ENCODE results near the gene LZTR1. TPM values are rescaled to one million over a fixed set of nuclear protein-coding genes. Genes with fewer than 3 reads are reported as not detected.
"Not testable (repeated sequence)": the region's sequence is repeated elsewhere in the genome, so short reads cannot be mapped to it uniquely, and the experiment has no call there.

The LZTR1 gene
- polyA plus RNA-seq, result 10 to 100 TPM; 22.7 to 38.0 (median 28.7) TPM
- long read RNA-seq, donor 1, result 0 reads
- long read RNA-seq, donor 2, full-length matches to known transcripts, result 1 of 1 reads
- long read RNA-seq, donor 2, partial matches to known transcripts, result 0 of 1 reads
- long read RNA-seq, donor 2, other reads (novel, unspliced or antisense), result 0 of 1 reads
- long read RNA-seq, donor 3, full-length matches to known transcripts, result 3 of 10 reads
- long read RNA-seq, donor 3, partial matches to known transcripts, result 7 of 10 reads
- long read RNA-seq, donor 3, other reads (novel, unspliced or antisense), result 0 of 10 reads
- long read RNA-seq, donor 4, result 0 reads
- long read RNA-seq, donor 5, result 0 reads
- long read RNA-seq, donor 6, full-length matches to known transcripts, result 1 of 15 reads
- long read RNA-seq, donor 6, partial matches to known transcripts, result 14 of 15 reads
- long read RNA-seq, donor 6, other reads (novel, unspliced or antisense), result 0 of 15 reads
- long read RNA-seq, donor 7, full-length matches to known transcripts, result 2 of 37 reads
- long read RNA-seq, donor 7, partial matches to known transcripts, result 35 of 37 reads
- long read RNA-seq, donor 7, other reads (novel, unspliced or antisense), result 0 of 37 reads
- long read RNA-seq, donor 8, result 0 reads
- long read RNA-seq, donor 9, full-length matches to known transcripts, result 2 of 2 reads
- long read RNA-seq, donor 9, partial matches to known transcripts, result 0 of 2 reads
- long read RNA-seq, donor 9, other reads (novel, unspliced or antisense), result 0 of 2 reads
- long read RNA-seq, donor 10, full-length matches to known transcripts, result 2 of 2 reads
- long read RNA-seq, donor 10, partial matches to known transcripts, result 0 of 2 reads
- long read RNA-seq, donor 10, other reads (novel, unspliced or antisense), result 0 of 2 reads

DNA sequence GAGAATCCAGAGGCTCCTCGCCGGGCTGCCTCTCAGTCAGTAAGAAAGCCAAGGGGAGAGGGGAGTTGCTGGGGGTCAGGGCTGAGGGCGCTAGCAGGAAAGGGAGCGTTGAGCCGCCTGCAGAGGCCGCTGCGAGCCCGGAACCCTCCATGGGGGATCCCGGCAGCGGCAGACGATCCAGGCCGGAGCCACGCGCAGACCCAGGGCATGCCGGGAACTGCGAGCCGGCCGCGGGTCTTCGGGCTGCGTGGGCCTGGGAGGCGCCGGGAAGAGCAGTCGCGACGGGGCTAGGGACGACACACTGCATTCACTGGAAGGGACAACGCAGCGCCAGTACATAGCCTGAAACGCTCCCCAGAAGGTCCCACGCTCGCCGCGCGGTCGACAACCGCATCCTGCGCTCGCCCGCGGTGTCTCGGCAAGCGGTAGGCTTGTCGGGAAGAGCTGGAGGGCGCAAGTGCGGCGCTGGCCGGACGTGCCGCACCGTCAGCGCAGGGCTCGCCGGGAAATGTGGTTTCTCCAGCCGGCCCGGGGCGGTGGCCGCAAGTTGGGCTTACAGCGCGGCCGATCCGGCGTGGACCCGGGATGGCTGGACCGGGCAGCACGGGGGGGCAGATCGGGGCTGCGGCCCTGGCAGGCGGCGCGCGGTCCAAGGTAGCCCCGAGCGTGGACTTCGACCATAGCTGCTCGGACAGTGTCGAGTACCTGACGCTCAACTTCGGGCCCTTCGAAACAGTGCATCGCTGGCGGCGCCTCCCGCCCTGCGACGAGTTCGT is at the start of gene LZTR1:
LZTR1 (plus strand) TSS at position 511 of the 776 bp plus-strand sequence; CDS start at position 586, 75 bp downstream.
- DNase-seq (peak; percentile 84 to 94), FAIRE-seq (no peak)
- H3K27ac ChIP-seq (ENCODE audit: low read depth in 1 of 3, low read length in 2 of 3), result peak within 1 kb of the TSS; percentile 85 to 95 (median 93)
- peaks cover 0 to 24% (median 0%) of the 10 kb centered on the region in 3 donors for H3K36me3 ChIP-seq (ENCODE audit: control insufficient read depth in 3 of 3, insufficient read depth in 2 of 3, low read depth in 1 of 3, low read length in 3 of 3)
- 0 to 1% (median 0%) methylated on average over 76 to 87 of the region's 87 CpGs for WGBS, 3 donors
- peaks cover 0 to 3% (median 0%) of the 10 kb centered on the region in 3 donors for H3K27me3 ChIP-seq (ENCODE audit: control insufficient read depth in 3 of 3, insufficient read depth in 3 of 3, low read length in 3 of 3)
- H3K9me3 ChIP-seq (ENCODE audit: control insufficient read depth in 2 of 2, insufficient read depth in 1 of 2, low read depth in 1 of 2, low read length in 1 of 2), result peaks cover 0 to 9% of the 10 kb centered on the region in 2 donors
- H3K4me1 ChIP-seq (ENCODE audit: control insufficient read depth in 3 of 3, insufficient read depth in 2 of 3, low read depth in 1 of 3, low read length in 2 of 3), result peaks cover 0 to 31% (median 0%) of the 10 kb centered on the region in 3 donors
- H3K4me3 ChIP-seq (ENCODE audit: low read depth in 1 of 3, low read length in 3 of 3), result peak within 1 kb of the TSS; percentile 60 to 98 (median 75)

DNA sequence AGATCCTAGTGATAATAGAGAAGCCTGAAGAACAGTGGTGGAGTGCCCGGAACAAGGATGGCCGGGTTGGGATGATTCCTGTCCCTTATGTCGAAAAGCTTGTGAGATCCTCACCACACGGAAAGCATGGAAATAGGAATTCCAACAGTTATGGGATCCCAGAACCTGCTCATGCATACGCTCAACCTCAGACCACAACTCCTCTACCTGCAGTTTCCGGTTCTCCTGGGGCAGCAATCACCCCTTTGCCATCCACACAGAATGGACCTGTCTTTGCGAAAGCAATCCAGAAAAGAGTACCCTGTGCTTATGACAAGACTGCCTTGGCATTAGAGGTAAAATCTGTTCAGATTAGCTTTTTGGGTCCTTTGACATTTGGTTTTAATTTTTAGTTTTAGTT is 48.2 kb upstream of the LZTR1 start:
- DNase-seq (no peak), FAIRE-seq (no peak)

DNA sequence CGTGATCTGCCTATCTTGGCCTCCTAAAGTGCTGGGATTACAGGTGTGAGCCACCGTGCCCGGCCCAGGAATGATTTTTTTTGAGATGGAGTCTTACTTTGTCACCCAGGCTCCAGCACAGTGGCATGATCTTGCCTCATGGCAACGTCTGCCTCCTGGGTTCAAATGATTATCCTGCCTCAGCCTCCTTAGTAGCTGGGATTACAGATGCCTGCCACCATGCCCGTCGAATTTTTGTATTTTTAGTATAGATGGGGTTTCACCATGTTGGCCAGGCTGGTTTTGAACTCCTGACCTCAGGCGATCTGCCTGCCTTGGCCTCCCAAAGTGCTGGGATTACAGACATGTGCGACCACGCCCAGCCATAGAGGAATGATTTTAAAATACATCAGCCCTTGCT is 47.0 kb upstream of the LZTR1 start:
- WGBS, 3 donors, result 82 to 87% (median 84%) methylated on average over 9 of the region's 9 CpGs
- FAIRE-seq; H3K4me3 ChIP-seq (ENCODE audit: low read depth in 1 of 3, low read length in 3 of 3); DNase-seq; H3K27ac ChIP-seq (ENCODE audit: low read depth in 1 of 3, low read length in 2 of 3); H3K9me3 ChIP-seq (ENCODE audit: control insufficient read depth in 2 of 2, insufficient read depth in 1 of 2, low read depth in 1 of 2, low read length in 1 of 2); H3K27me3 ChIP-seq (ENCODE audit: control insufficient read depth in 3 of 3, insufficient read depth in 3 of 3, low read length in 3 of 3): not testable (repeated sequence)
- Histone ChIP-seq H3K4me1 (ENCODE audit: control insufficient read depth in 3 of 3, insufficient read depth in 2 of 3, low read depth in 1 of 3, low read length in 2 of 3) (peaks cover 5 to 23% (median 8%) of the 10 kb centered on the region in 3 donors), H3K36me3 (ENCODE audit: control insufficient read depth in 3 of 3, insufficient read depth in 2 of 3, low read depth in 1 of 3, low read length in 3 of 3) (peaks cover 0 to 50% (median 10%) of the 10 kb centered on the region in 3 donors)

More for the DNA sequence above, 48.2 kb upstream of the LZTR1 start:
- Histone ChIP-seq H3K4me3 (ENCODE audit: low read depth in 1 of 3, low read length in 3 of 3) (no peak overlapping the region), H3K36me3 (ENCODE audit: control insufficient read depth in 3 of 3, insufficient read depth in 2 of 3, low read depth in 1 of 3, low read length in 3 of 3) (peaks cover 0 to 45% (median 10%) of the 10 kb centered on the region in 3 donors), H3K9me3 (ENCODE audit: control insufficient read depth in 2 of 2, insufficient read depth in 1 of 2, low read depth in 1 of 2, low read length in 1 of 2) (no peaks in the 10 kb centered on the region), H3K27me3 (ENCODE audit: control insufficient read depth in 3 of 3, insufficient read depth in 3 of 3, low read length in 3 of 3) (no peaks in the 10 kb centered on the region), H3K27ac (ENCODE audit: low read depth in 1 of 3, low read length in 2 of 3) (no peak overlapping the region), H3K4me1 (ENCODE audit: control insufficient read depth in 3 of 3, insufficient read depth in 2 of 3, low read depth in 1 of 3, low read length in 2 of 3) (peaks cover 4 to 16% (median 8%) of the 10 kb centered on the region in 3 donors)
- 90 to 96% (median 93%) methylated on average over 7 of the region's 7 CpGs for WGBS, 3 donors

DNA sequence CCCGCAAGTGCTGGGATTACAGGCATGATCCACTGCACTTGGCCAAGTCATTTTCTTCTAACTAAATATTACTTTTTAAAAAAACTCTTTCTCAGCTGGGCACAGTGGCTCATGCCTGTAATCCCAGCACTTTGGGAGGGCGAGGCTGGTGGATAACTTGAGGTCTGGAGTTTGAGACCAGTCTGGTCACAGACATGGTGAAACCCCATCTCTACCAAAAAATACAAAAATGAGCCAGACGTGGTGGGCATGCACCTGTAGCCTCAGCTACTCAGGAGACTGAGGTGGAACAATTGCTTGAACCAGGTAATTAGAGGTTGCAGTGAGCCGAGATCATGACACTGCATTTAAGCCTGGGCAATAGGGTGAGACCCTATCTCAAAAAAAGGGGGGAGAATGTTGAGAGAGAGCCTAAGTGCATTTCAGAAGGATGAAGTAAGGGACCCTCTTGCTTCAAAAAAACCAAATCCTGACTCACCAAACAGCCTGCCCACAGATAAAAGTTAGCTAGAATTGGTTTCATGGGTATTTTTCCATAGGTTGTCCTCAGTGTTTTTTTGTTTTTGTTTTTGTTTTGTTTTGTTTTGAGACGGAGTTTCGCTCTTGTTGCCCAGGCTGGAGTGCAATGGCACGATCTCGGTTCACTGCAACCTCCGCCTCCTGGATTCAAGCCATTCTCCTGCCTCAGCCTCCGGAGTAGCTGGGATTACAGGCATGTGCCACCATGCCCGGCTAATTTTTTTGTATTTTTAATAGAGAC is 46.1 kb upstream of the LZTR1 start:
- H3K27me3 ChIP-seq (ENCODE audit: control insufficient read depth in 3 of 3, insufficient read depth in 3 of 3, low read length in 3 of 3); H3K9me3 ChIP-seq (ENCODE audit: control insufficient read depth in 2 of 2, insufficient read depth in 1 of 2, low read depth in 1 of 2, low read length in 1 of 2); DNase-seq; FAIRE-seq; H3K4me3 ChIP-seq (ENCODE audit: low read depth in 1 of 3, low read length in 3 of 3); H3K27ac ChIP-seq (ENCODE audit: low read depth in 1 of 3, low read length in 2 of 3): not testable (repeated sequence)
- H3K36me3 ChIP-seq (ENCODE audit: control insufficient read depth in 3 of 3, insufficient read depth in 2 of 3, low read depth in 1 of 3, low read length in 3 of 3), result peaks cover 0 to 50% (median 10%) of the 10 kb centered on the region in 3 donors
- WGBS, 3 donors, result 70 to 84% (median 77%) methylated on average over 11 of the region's 11 CpGs
- H3K4me1 ChIP-seq (ENCODE audit: control insufficient read depth in 3 of 3, insufficient read depth in 2 of 3, low read depth in 1 of 3, low read length in 2 of 3), result peaks cover 8 to 32% (median 11%) of the 10 kb centered on the region in 3 donors

DNA sequence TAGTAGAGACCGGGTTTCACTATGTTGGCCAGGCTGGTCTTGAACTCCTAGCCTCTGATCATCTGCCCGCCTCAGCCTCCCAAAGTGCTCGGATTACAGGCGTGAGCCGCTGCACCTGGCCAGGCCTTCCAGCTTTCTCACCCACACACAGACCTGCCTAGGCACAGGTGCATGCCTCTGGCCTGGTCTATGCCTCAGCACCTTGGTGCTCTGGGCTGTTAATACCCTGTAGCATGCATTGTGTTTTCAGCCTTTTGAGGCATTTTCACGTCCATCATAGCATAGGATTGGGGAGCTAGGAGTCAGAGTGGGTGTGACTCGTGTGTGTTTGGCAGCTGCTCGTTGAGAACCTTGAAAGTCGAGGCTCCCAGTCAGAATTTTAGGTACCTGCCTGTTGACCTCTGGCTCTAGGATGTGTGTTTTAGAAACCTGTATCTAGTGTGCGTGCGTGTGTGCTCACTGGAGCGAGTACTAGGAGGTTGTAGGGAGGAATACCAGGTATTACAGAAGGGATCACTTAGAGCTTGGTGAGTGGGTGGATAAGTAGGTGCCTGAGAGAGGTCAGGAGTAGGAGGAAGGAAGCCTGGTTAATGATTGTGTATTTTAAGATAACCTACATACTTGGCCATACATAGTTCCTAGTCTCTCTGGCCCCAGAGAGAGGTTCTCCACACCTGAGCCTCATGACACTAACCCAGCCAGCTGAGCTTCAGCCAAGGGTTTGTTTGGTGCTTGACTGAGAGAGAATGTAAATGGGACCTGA is 44.9 kb upstream of the LZTR1 start:
- FAIRE-seq (no peak), DNase-seq (peak; percentile 76 to 79)
- no peaks in the 10 kb centered on the region for H3K27me3 ChIP-seq (ENCODE audit: control insufficient read depth in 3 of 3, insufficient read depth in 3 of 3, low read length in 3 of 3)
- peaks cover 11 to 39% (median 11%) of the 10 kb centered on the region in 3 donors for H3K4me1 ChIP-seq (ENCODE audit: control insufficient read depth in 3 of 3, insufficient read depth in 2 of 3, low read depth in 1 of 3, low read length in 2 of 3)
- H3K9me3 ChIP-seq (ENCODE audit: control insufficient read depth in 2 of 2, insufficient read depth in 1 of 2, low read depth in 1 of 2, low read length in 1 of 2), result no peaks in the 10 kb centered on the region
- peaks cover 0 to 52% (median 10%) of the 10 kb centered on the region in 3 donors for H3K36me3 ChIP-seq (ENCODE audit: control insufficient read depth in 3 of 3, insufficient read depth in 2 of 3, low read depth in 1 of 3, low read length in 3 of 3)
- H3K27ac ChIP-seq (ENCODE audit: low read depth in 1 of 3, low read length in 2 of 3), result peak overlapping the region; percentile 51 to 79 (median 55)
- WGBS, 3 donors, result 23 to 57% (median 38%) methylated on average over 12 of the region's 12 CpGs
- H3K4me3 ChIP-seq (ENCODE audit: low read depth in 1 of 3, low read length in 3 of 3), result no peak overlapping the region

DNA sequence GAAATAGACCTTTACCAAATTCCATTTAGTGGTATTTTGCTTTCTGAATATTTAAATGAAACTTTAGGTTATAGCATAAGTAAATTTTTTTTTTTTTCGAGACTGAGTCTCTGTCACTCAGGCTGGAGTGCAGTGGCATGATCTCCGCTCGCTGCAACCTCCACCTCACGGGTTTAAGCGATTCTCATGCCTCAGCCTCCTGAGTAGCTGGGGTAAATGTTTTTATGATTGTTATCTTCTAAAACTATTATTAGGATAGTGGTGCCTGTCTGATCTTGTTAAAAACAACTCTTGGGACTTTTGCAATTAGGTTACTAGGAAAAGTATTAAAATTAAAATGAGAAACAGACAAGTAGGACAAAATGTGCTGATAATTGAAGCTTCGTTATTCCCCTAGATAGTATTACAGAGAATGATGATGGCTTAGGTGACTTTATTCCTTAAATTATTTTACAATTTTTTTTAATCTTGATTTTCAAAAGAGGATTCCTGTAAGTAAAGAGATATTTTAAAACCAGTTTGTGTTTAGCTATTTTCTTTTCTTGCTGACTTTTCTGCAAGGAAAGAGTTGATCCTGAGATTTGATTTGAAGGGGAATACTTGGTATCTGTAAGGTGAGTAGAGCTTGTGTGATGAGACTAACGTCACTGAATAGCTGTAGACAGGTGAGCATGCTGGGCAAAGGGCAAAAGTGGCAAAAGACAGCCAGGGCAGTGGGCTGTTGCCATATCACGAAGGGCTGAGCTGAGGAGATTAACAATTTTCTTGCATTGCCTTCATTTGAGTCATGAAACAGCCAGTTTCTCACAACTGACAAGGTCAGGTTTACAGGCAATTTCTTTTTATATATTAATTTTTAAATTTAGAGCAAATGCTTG is 44.1 kb upstream of the LZTR1 start:
- Histone ChIP-seq H3K4me3 (ENCODE audit: low read depth in 1 of 3, low read length in 3 of 3) (no peak overlapping the region), H3K9me3 (ENCODE audit: control insufficient read depth in 2 of 2, insufficient read depth in 1 of 2, low read depth in 1 of 2, low read length in 1 of 2) (no peaks in the 10 kb centered on the region), H3K4me1 (ENCODE audit: control insufficient read depth in 3 of 3, insufficient read depth in 2 of 3, low read depth in 1 of 3, low read length in 2 of 3) (peaks cover 11 to 39% (median 11%) of the 10 kb centered on the region in 3 donors), H3K27ac (ENCODE audit: low read depth in 1 of 3, low read length in 2 of 3) (peak overlapping the region in 2 of 3 donors; percentile 55 to 79), H3K36me3 (ENCODE audit: control insufficient read depth in 3 of 3, insufficient read depth in 2 of 3, low read depth in 1 of 3, low read length in 3 of 3) (peaks cover 0 to 50% (median 10%) of the 10 kb centered on the region in 3 donors), H3K27me3 (ENCODE audit: control insufficient read depth in 3 of 3, insufficient read depth in 3 of 3, low read length in 3 of 3) (no peaks in the 10 kb centered on the region)
- WGBS, 3 donors, result 46 to 75% (median 62%) methylated on average over 8 of the region's 8 CpGs
- FAIRE-seq (no peak), DNase-seq (peak; percentile 67 to 73)
